HG02943 (cell line): ENCODE measurements around the gene HAUS3.

Experiments
- ATAC-seq: cut with Tn5 transposase; IDR thresholded peaks from one replicate; pipeline ENCODE4 v1.9.1; 2021; ENCODE audit warnings: mild to moderate bottlenecking, low read depth, moderate library complexity; ENCODE audit not compliant: unreplicated experiment

The HAUS3 gene

GRCh38 chr4:2264481-2265041, 22.6 kb upstream of the HAUS3 start:
- ATAC-seq, result no peak

GRCh38 chr4:2263926-2264321, 22.0 kb upstream of the HAUS3 start:
- ATAC-seq, result no peak

GRCh38 chr4:2262944-2263250, 21.0 kb upstream of the HAUS3 start:
- ATAC-seq, result no peak

- peak; percentile 87 for ATAC-seq
These were observed 20.4 kb upstream of the HAUS3 start for GRCh38 chr4:2262145-2262943.

- peak; percentile 0 for ATAC-seq
These were observed 19.9 kb upstream of the HAUS3 start, which contains the start of gene MXD4 for GRCh38 chr4:2261853-2262144. TSS of gene MXD4 (minus strand) at chr4:2262109. CDS start at chr4:2261980, 129 bp downstream.

- ATAC-seq, result no peak
These were observed 19.4 kb upstream of the HAUS3 start for GRCh38 chr4:2261110-2261852.

GRCh38 chr4:2260344-2261109, 18.6 kb upstream of the HAUS3 start:
- no peak for ATAC-seq

- no peak for ATAC-seq
These were observed 17.8 kb upstream of the HAUS3 start for GRCh38 chr4:2259541-2260343.

- no peak for ATAC-seq
These were observed 17.2 kb upstream of the HAUS3 start for GRCh38 chr4:2259036-2259540.

- no peak for ATAC-seq
These were observed 16.4 kb upstream of the HAUS3 start for GRCh38 chr4:2258091-2259035.

GRCh38 chr4:2257361-2258081, 15.6 kb upstream of the HAUS3 start:
- ATAC-seq, result no peak

- no peak for ATAC-seq
These were observed 14.9 kb upstream of the HAUS3 start for GRCh38 chr4:2256781-2257191.

- no peak for ATAC-seq
These were observed 14.3 kb upstream of the HAUS3 start for GRCh38 chr4:2256156-2256731.

GRCh38 chr4:2255501-2256155, 13.7 kb upstream of the HAUS3 start:
- no peak for ATAC-seq

- no peak for ATAC-seq
These were observed 13.0 kb upstream of the HAUS3 start for GRCh38 chr4:2254665-2255500.

- no peak for ATAC-seq
These were observed 11.5 kb upstream of the HAUS3 start for GRCh38 chr4:2253160-2254084.
